Measurements from ENCODE around the gene PLXNC1. TPM values are rescaled to one million over a fixed set of nuclear protein-coding genes. Genes with fewer than 3 reads are reported as not detected.

PLXNC1 gene
- total and polyA plus RNA-seq, 2 donors (not counting 1 experiment from before 2014, with no cell fraction given): 9.7 to 33.6 TPM

DNA sequence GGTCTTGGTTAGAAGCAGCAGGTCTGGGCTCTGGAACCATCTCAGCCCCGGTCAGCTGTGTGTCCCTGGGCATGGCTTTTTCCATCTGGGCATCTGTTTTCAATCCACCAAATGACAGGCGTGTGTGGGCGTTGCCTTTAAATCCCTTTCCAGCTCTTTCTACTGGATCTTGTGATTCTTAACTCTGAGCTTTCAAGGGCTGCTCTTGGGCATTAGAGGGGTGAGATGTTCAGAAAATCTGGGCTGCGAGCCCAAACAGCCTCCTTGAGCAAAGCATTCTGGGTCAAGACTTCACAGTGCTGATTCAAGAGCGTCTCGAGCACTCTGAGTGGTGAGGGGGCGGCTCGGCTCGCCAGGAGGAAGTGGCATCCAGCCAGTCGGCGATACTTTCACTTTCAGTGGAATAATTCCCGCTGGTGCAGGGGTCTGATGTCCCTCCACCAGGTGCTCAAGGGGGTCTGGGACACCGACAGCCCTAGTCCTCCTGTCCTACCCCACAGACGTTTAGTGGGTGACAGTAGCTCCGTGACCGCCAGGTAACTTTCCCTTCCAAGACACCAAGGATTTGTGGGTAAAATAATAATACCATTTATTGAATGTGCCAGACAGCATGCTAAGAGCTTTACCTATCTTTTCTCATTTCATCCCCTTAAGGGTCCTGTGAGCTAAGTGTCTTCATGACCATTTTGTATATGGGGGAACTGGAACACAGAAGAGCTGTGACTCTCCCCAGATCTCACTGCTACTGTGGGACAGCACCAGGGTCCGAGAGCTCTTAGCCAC lies 114.0 kb downstream of the PLXNC1 start:
- H3K9me3 ChIP-seq (ENCODE audit: control extremely low read depth in 1 of 3, control insufficient read depth in 2 of 3, insufficient read depth in 1 of 3, low read length in 2 of 3): no peaks in the 10 kb centered on the region
- no peaks in the 10 kb centered on the region for H3K27me3 Mint-ChIP-seq
- no peaks in the 10 kb centered on the region for H4K20me1 ChIP-seq (ENCODE audit: control insufficient read depth, insufficient read depth, low read length, poor library complexity, severe bottlenecking)
- H3K79me2 ChIP-seq (ENCODE audit: control insufficient read depth, insufficient read depth, low read length): no peaks in the 10 kb centered on the region
- ChIA-PET CTCF (interaction anchor here (1.0 to 1.5 kb wide), 7 partner anchors 9 to 171 kb away, joined by 3 to 4 read pairs (median 3); no protein-coding TSS in a partner anchor), POLR2A (interaction anchor here (0.6 to 1.4 kb wide), 4 partner anchors 54 to 259 kb away, joined by 3 to 8 read pairs (median 6); no protein-coding TSS in a partner anchor)
- peaks cover 45% of the 10 kb centered on the region in 2 donors for H3K4me1 ChIP-seq (ENCODE audit: control insufficient read depth in 2 of 2, insufficient read depth in 2 of 2, low read length in 2 of 2)
- H3K27me3 ChIP-seq (replicated peaks in 1 of 4; ENCODE audit: control extremely low read depth in 1 of 4, control insufficient read depth in 3 of 4, insufficient read depth in 4 of 4, low read length in 3 of 4): no peaks in the 10 kb centered on the region
- peak overlapping the region; percentile 48 to 77 (median 64) for H3K4me3 ChIP-seq (ENCODE audit: control extremely low read depth in 1 of 5, extremely low read depth in 1 of 5, insufficient read depth in 1 of 5, low read depth in 2 of 5, low read length in 4 of 5)
- intact Hi-C loops (cut with micrococcal nuclease): loop anchor here (1.0 to 2.0 kb wide), 5 partner anchors 22 to 197 kb away; partner anchors contain the start of gene CEP83
- peak overlapping the region; percentile 99 for H3K4me3 Mint-ChIP-seq
- peaks cover 3 to 33% of the 10 kb centered on the region in 2 experiments for H3K36me3 ChIP-seq (replicated peaks in 1 of 2; ENCODE audit: control extremely low read depth in 1 of 2, control insufficient read depth in 1 of 2, extremely low read depth in 1 of 2, insufficient read depth in 2 of 2, low read length in 1 of 2)
- no peaks in the 10 kb centered on the region for H3K9me3 Mint-ChIP-seq (ENCODE audit: insufficient read depth)
- H2AFZ ChIP-seq (ENCODE audit: insufficient read depth, low read depth, low read length, poor library complexity, severe bottlenecking): peak overlapping the region; percentile 78
- H3K4me2 ChIP-seq (replicated peaks; ENCODE audit: low read depth, low read length, poor library complexity, severe bottlenecking): peak overlapping the region; percentile 83
- peaks cover 58% of the 10 kb centered on the region for H3K4me1 Mint-ChIP-seq
- H3K9ac ChIP-seq (ENCODE audit: low read length): peak overlapping the region; percentile 68
- DNase-seq (peak; percentile 86), ATAC-seq (ENCODE audit: low read depth) (peak; percentile 82)
- no peak for TF ChIP-seq EZH2 (IDR thresholded peaks at IDR 0.05; ENCODE audit: borderline replicate concordance, insufficient read depth, low read depth, low read length, poor library complexity, severe bottlenecking)
- TF ChIP-seq, protein P1, sequence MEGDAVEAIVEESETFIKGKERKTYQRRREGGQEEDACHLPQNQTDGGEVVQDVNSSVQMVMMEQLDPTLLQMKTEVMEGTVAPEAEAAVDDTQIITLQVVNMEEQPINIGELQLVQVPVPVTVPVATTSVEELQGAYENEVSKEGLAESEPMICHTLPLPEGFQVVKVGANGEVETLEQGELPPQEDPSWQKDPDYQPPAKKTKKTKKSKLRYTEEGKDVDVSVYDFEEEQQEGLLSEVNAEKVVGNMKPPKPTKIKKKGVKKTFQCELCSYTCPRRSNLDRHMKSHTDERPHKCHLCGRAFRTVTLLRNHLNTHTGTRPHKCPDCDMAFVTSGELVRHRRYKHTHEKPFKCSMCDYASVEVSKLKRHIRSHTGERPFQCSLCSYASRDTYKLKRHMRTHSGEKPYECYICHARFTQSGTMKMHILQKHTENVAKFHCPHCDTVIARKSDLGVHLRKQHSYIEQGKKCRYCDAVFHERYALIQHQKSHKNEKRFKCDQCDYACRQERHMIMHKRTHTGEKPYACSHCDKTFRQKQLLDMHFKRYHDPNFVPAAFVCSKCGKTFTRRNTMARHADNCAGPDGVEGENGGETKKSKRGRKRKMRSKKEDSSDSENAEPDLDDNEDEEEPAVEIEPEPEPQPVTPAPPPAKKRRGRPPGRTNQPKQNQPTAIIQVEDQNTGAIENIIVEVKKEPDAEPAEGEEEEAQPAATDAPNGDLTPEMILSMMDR (IDR thresholded peaks at IDR 0.05): no peak
- peak overlapping the region; percentile 81 to 90 for H3K27ac ChIP-seq (ENCODE audit: low read length in 2 of 2)
- WGBS (ENCODE audit: insufficient coverage): 13% methylated on average over 12 of the region's 17 CpGs
- H3K27ac Mint-ChIP-seq: peak overlapping the region; percentile 99

Data from B cell (primary cell).